OCI-LY1 (cell line): ENCODE results near the gene TGM5.

ENCODE experiments used
- EZH2 ChIP-seq: fragments of 200-600 bp; sonication (generic), shearing (Covaris generic); IDR thresholded peaks from 2 replicates; pipeline ENCODE4 v1.8.0; 2017; ENCODE audit warnings: borderline replicate concordance, mixed run types, mild to moderate bottlenecking, antibody characterized with exemption, low read length, moderate library complexity, mixed read lengths
- TF ChIP-seq, protein P1 (sequence below): fragments of 200-600 bp; sonication (generic), shearing (Covaris generic); IDR thresholded peaks from 2 replicates; pipeline ENCODE4 v1.5.1; 2017; ENCODE audit warnings: mild to moderate bottlenecking, antibody characterized with exemption, low read length, moderate library complexity, mixed read lengths

- no peak for TF ChIP-seq EZH2
- TF ChIP-seq, protein P1, sequence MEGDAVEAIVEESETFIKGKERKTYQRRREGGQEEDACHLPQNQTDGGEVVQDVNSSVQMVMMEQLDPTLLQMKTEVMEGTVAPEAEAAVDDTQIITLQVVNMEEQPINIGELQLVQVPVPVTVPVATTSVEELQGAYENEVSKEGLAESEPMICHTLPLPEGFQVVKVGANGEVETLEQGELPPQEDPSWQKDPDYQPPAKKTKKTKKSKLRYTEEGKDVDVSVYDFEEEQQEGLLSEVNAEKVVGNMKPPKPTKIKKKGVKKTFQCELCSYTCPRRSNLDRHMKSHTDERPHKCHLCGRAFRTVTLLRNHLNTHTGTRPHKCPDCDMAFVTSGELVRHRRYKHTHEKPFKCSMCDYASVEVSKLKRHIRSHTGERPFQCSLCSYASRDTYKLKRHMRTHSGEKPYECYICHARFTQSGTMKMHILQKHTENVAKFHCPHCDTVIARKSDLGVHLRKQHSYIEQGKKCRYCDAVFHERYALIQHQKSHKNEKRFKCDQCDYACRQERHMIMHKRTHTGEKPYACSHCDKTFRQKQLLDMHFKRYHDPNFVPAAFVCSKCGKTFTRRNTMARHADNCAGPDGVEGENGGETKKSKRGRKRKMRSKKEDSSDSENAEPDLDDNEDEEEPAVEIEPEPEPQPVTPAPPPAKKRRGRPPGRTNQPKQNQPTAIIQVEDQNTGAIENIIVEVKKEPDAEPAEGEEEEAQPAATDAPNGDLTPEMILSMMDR: no peak
These were observed 711 bp upstream of the TGM5 start for GRCh38 chr15:43267439-43267838.
